Vagina (tissue), 2 donors: ENCODE data around the gene CSNK2A1. TPM values are rescaled to one million over a fixed set of nuclear protein-coding genes. Genes with fewer than 3 reads are reported as not detected.

Source experiments
- DNase-seq, 2 donors: peaks; one replicate each; pipeline ENCODE4 v3.0.0-alpha.2; 2017; ENCODE audit errors: extremely low spot score in 2 of 2
- H3K27ac ChIP-seq: fragments of 200-600 bp; sonication (generic); one replicate; pipeline ENCODE4 v1.5.1; 2019
- H3K27me3 ChIP-seq: fragments of 200-600 bp; sonication (generic); one replicate; pipeline ENCODE4 v1.5.1; 2019
- H3K36me3 ChIP-seq, 2 donors: fragments of 200-600 bp; sonication (generic); one replicate each; pipeline ENCODE4 v1.5.1; 2017 to 2019
- H3K4me1 ChIP-seq: fragments of 200-600 bp; sonication (generic); one replicate; pipeline ENCODE4 v1.5.1; 2019
- H3K4me3 ChIP-seq, 2 donors: fragments of 200-600 bp; sonication (generic); 1 replicate in 1 of 2; 2 replicates in 1 of 2; pipeline ENCODE4 v1.5.1; 2016 to 2019
- H3K9me3 ChIP-seq: fragments of 200-600 bp; sonication (generic); one replicate; pipeline ENCODE4 v1.5.1; 2019
- CTCF ChIP-seq, 3 experiments: fragments of 450-650 bp in 2 of 3; fragments of 200-600 bp in 1 of 3; sonication (generic) in 1 of 3; IDR thresholded peaks; one replicate each; pipeline ENCODE4 v1.5.1; 2017 to 2019; ENCODE audit warnings: antibody characterized with exemption in 3 of 3, mild to moderate bottlenecking in 2 of 3, moderate library complexity in 2 of 3
- POLR2A ChIP-seq, 2 donors: fragments of 450-650 bp; IDR thresholded peaks; one replicate each; pipeline ENCODE4 v1.6.1; 2017; ENCODE audit warnings: antibody characterized with exemption in 2 of 2, mild to moderate bottlenecking in 2 of 2, moderate library complexity in 2 of 2
- POLR2AphosphoS5 ChIP-seq, 2 donors: sonication (generic); formaldehyde crosslinking; IDR thresholded peaks; one replicate each; pipeline ENCODE4 v1.9.0; 2017; ENCODE audit warnings: antibody characterized with exemption in 2 of 2, mild to moderate bottlenecking in 2 of 2, low read depth in 1 of 2; ENCODE audit not compliant: insufficient read depth in 1 of 2
- intact Hi-C: fragments of 100-400 bp; cut with DNase I; formaldehyde crosslinking; loops from one replicate; pipeline ENCODE4 v1.15.1; 2023
- total RNA-seq: library from RNA; depleted of rRNA; stranded (reverse); fragments of >200 nt; gene quantifications from one replicate; pipeline ENCODE4 v1.2.3, GENCODE V29; 2016

Gene CSNK2A1
- total RNA-seq, 1 donor from 2014 or later: 70.0 TPM

GRCh38 chr20:561437-562231 lies 18.0 kb upstream of the CSNK2A1 start:
- intact Hi-C loops: loop anchor here (10.0 kb wide), 1 partner anchor 173 kb away; no protein-coding TSS in a partner anchor
- Histone ChIP-seq H3K36me3 (no peaks in the 10 kb centered on the region), H3K27ac (no peak overlapping the region), H3K27me3 (no peaks in the 10 kb centered on the region), H3K9me3 (no peaks in the 10 kb centered on the region), H3K4me1 (no peaks in the 10 kb centered on the region), H3K4me3 (no peak overlapping the region)
- peak; percentile 73 to 85 (median 78) for TF ChIP-seq CTCF (IDR thresholded peaks at IDR 0.05)
- TF ChIP-seq POLR2AphosphoS5 (IDR thresholded peaks at IDR 0.05; ENCODE audit: insufficient read depth in 1 of 2, low read depth in 1 of 2): no peak
- no peak for DNase-seq

- Histone ChIP-seq H3K36me3 (no peaks in the 10 kb centered on the region), H3K4me3 (no peak overlapping the region), H3K9me3 (no peaks in the 10 kb centered on the region), H3K27ac (no peak overlapping the region), H3K27me3 (no peaks in the 10 kb centered on the region), H3K4me1 (no peaks in the 10 kb centered on the region)
- TF ChIP-seq POLR2AphosphoS5 (IDR thresholded peaks at IDR 0.05; ENCODE audit: insufficient read depth in 1 of 2, low read depth in 1 of 2): no peak
- TF ChIP-seq POLR2A (IDR thresholded peaks at IDR 0.05): no peak
- TF ChIP-seq CTCF (IDR thresholded peaks at IDR 0.05): no peak
- no peak for DNase-seq
- intact Hi-C loops: loop anchor here (10.0 kb wide), 1 partner anchor 174 kb away; no protein-coding TSS in a partner anchor
These were observed 17.1 kb upstream of the CSNK2A1 start for GRCh38 chr20:560680-561079.

GRCh38 chr20:558117-558516 lies 14.5 kb upstream of the CSNK2A1 start:
- no peaks in the 10 kb centered on the region for H3K4me1 ChIP-seq
- H3K9me3 ChIP-seq: no peaks in the 10 kb centered on the region
- no peak for DNase-seq
- TF ChIP-seq POLR2A (IDR thresholded peaks at IDR 0.05) (no peak), CTCF (IDR thresholded peaks at IDR 0.05) (no peak), POLR2AphosphoS5 (IDR thresholded peaks at IDR 0.05; ENCODE audit: insufficient read depth in 1 of 2, low read depth in 1 of 2) (no peak)
- no peak overlapping the region for H3K4me3 ChIP-seq
- intact Hi-C loops: no loop called here
- H3K27ac ChIP-seq: no peak overlapping the region
- no peaks in the 10 kb centered on the region for H3K36me3 ChIP-seq
- H3K27me3 ChIP-seq: no peaks in the 10 kb centered on the region

- TF ChIP-seq CTCF (IDR thresholded peaks at IDR 0.05) (no peak), POLR2AphosphoS5 (IDR thresholded peaks at IDR 0.05; ENCODE audit: insufficient read depth in 1 of 2, low read depth in 1 of 2) (no peak), POLR2A (IDR thresholded peaks at IDR 0.05) (no peak)
- intact Hi-C loops: loop anchor here (1.0 kb wide), 1 partner anchor 111 kb away; no protein-coding TSS in a partner anchor
These were observed 13.4 kb upstream of the CSNK2A1 start for GRCh38 chr20:556984-557383.

GRCh38 chr20:555976-556385 lies 12.4 kb upstream of the CSNK2A1 start:
- Histone ChIP-seq H3K27me3 (no peaks in the 10 kb centered on the region), H3K36me3 (no peaks in the 10 kb centered on the region), H3K4me3 (no peak overlapping the region), H3K4me1 (no peaks in the 10 kb centered on the region), H3K9me3 (no peaks in the 10 kb centered on the region), H3K27ac (no peak overlapping the region)
- no peak for DNase-seq
- no peak for TF ChIP-seq POLR2A (IDR thresholded peaks at IDR 0.05)
- TF ChIP-seq POLR2AphosphoS5 (IDR thresholded peaks at IDR 0.05; ENCODE audit: insufficient read depth in 1 of 2, low read depth in 1 of 2): no peak
- no peak for TF ChIP-seq CTCF (IDR thresholded peaks at IDR 0.05)
- intact Hi-C loops: no loop called here

More at GRCh38 chr20:556984-557383, 13.4 kb upstream of the CSNK2A1 start:
- DNase-seq: no peak
- Histone ChIP-seq H3K4me3 (no peak overlapping the region), H3K27ac (no peak overlapping the region), H3K4me1 (no peaks in the 10 kb centered on the region), H3K9me3 (no peaks in the 10 kb centered on the region), H3K36me3 (no peaks in the 10 kb centered on the region), H3K27me3 (no peaks in the 10 kb centered on the region)
